Measurements from ENCODE around the gene CASS4.

DNA sequence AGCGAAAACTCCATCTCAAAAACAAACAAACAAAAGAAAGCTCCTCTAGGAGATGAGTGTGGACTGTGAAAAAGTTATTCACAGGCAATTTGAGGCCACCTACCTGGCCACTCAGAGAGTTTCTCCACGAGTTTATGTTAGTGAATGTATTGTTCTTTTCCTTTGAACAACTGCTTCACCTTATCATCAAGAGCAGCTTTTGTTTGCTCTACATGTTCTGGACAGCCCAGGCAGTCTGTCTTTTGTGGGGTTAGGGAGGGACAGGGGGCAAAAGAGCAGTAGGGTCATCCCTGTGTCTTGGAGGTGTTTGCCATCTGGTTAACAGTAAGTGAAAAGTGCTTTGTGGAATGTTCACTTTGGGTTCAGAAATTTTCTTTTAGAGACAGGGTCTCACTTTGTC is 8.0 kb downstream of the CASS4 start:
- TF ChIP-seq, protein P1, sequence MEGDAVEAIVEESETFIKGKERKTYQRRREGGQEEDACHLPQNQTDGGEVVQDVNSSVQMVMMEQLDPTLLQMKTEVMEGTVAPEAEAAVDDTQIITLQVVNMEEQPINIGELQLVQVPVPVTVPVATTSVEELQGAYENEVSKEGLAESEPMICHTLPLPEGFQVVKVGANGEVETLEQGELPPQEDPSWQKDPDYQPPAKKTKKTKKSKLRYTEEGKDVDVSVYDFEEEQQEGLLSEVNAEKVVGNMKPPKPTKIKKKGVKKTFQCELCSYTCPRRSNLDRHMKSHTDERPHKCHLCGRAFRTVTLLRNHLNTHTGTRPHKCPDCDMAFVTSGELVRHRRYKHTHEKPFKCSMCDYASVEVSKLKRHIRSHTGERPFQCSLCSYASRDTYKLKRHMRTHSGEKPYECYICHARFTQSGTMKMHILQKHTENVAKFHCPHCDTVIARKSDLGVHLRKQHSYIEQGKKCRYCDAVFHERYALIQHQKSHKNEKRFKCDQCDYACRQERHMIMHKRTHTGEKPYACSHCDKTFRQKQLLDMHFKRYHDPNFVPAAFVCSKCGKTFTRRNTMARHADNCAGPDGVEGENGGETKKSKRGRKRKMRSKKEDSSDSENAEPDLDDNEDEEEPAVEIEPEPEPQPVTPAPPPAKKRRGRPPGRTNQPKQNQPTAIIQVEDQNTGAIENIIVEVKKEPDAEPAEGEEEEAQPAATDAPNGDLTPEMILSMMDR (IDR thresholded peaks at IDR 0.05) = no peak
- no peak for TF ChIP-seq POLR2A (IDR thresholded peaks at IDR 0.05)
